SU-DHL-6 (cell line): ENCODE data around the gene ZFP64.

ENCODE experiments used
- H2AFZ ChIP-seq: fragments of 200-600 bp; sonication (generic); 2 replicates; pipeline ENCODE4 v1.6.1; 2014; ENCODE audit warnings: low read depth, mild to moderate bottlenecking, moderate library complexity, mixed read lengths, antibody characterized with exemption, low read length; ENCODE audit not compliant: severe bottlenecking
- H3F3A ChIP-seq: fragments of 200-600 bp; shearing (Covaris generic); 2 replicates; pipeline ENCODE4 v1.6.0; 2016; ENCODE audit warnings: antibody characterized with exemption, mild to moderate bottlenecking; ENCODE audit not compliant: insufficient read depth
- H3K27ac ChIP-seq: fragments of 200-600 bp; sonication (generic); 2 replicates; pipeline ENCODE4 v1.5.1; 2016; ENCODE audit warnings: low read depth, mild to moderate bottlenecking, low read length, moderate library complexity, mixed read lengths
- H3K27me3 ChIP-seq: fragments of 200-600 bp; sonication (generic), shearing (Covaris generic); 2 replicates; pipeline ENCODE4 v1.6.0; 2014; ENCODE audit warnings: mild to moderate bottlenecking, low read length
- H3K36me3 ChIP-seq: fragments of 200-600 bp; sonication (generic); 2 replicates; pipeline ENCODE4 v1.6.1; 2014; ENCODE audit warnings: mild to moderate bottlenecking, low read length, mixed read lengths
- H3K4me2 ChIP-seq: fragments of 300-600, 200-600 bp; shearing (Covaris generic), sonication (generic); 2 replicates; pipeline ENCODE4 v1.6.0; 2014; ENCODE audit warnings: low read length, low read depth, mild to moderate bottlenecking; ENCODE audit not compliant: poor library complexity, severe bottlenecking
- H3K4me3 ChIP-seq: fragments of 200-600 bp; sonication (generic); 2 replicates; pipeline ENCODE4 v1.5.1; 2014; ENCODE audit warnings: antibody characterized with exemption, low read length, mild to moderate bottlenecking, mixed read lengths; ENCODE audit not compliant: insufficient read depth, poor library complexity, severe bottlenecking
- H3K79me2 ChIP-seq: fragments of 200-600 bp; sonication (generic); 2 replicates; pipeline ENCODE4 v1.6.1; 2014; ENCODE audit warnings: mild to moderate bottlenecking, low read length, moderate library complexity; ENCODE audit not compliant: insufficient read depth
- H3K9ac ChIP-seq: fragments of 200-600 bp; sonication (generic); 2 replicates; pipeline ENCODE4 v1.7.0; 2014; ENCODE audit warnings: mild to moderate bottlenecking, low read length
- H3K9me2 ChIP-seq: fragments of 200-600 bp; sonication (generic); replicated peaks from 2 replicates; pipeline ENCODE4 v1.6.1; 2014; ENCODE audit warnings: low read length; ENCODE audit not compliant: insufficient read depth
- H3K9me3 ChIP-seq: fragments of 200-600 bp; sonication (generic); 2 replicates; pipeline ENCODE4 v1.6.1; 2014; ENCODE audit warnings: low read length, mixed read lengths; ENCODE audit not compliant: insufficient read depth
- H4K20me1 ChIP-seq: fragments of 200-600 bp; sonication (generic); 2 replicates; pipeline ENCODE4 v1.6.1; 2014; ENCODE audit warnings: low read depth, mild to moderate bottlenecking, antibody characterized with exemption, low read length, moderate library complexity, mixed read lengths
- EZH2phosphoT487 ChIP-seq: fragments of 200-600 bp; sonication (generic), shearing (Covaris generic); conservative IDR thresholded peaks from 2 replicates; pipeline ENCODE4 v1.6.1; 2018; ENCODE audit warnings: mild to moderate bottlenecking, antibody characterized with exemption, low read length, moderate library complexity, mixed read lengths
- TF ChIP-seq, protein P1 (sequence below): fragments of 200-600 bp; sonication (generic); IDR thresholded peaks from one replicate; pipeline ENCODE4 v1.5.1; 2017; ENCODE audit warnings: antibody characterized with exemption, mild to moderate bottlenecking, low read length, moderate library complexity; ENCODE audit not compliant: insufficient read depth, poor library complexity, severe bottlenecking

The ZFP64 gene

GRCh38 chr20:52118696-52119095 lies 72.9 kb downstream of the ZFP64 start:
- no peaks in the 10 kb centered on the region for H4K20me1 ChIP-seq
- H3K9me3 ChIP-seq = no peaks in the 10 kb centered on the region
- H3K27ac ChIP-seq = no peak overlapping the region
- H3K4me3 ChIP-seq = no peak overlapping the region
- TF ChIP-seq, protein P1, sequence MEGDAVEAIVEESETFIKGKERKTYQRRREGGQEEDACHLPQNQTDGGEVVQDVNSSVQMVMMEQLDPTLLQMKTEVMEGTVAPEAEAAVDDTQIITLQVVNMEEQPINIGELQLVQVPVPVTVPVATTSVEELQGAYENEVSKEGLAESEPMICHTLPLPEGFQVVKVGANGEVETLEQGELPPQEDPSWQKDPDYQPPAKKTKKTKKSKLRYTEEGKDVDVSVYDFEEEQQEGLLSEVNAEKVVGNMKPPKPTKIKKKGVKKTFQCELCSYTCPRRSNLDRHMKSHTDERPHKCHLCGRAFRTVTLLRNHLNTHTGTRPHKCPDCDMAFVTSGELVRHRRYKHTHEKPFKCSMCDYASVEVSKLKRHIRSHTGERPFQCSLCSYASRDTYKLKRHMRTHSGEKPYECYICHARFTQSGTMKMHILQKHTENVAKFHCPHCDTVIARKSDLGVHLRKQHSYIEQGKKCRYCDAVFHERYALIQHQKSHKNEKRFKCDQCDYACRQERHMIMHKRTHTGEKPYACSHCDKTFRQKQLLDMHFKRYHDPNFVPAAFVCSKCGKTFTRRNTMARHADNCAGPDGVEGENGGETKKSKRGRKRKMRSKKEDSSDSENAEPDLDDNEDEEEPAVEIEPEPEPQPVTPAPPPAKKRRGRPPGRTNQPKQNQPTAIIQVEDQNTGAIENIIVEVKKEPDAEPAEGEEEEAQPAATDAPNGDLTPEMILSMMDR = no peak
- no peak for TF ChIP-seq EZH2phosphoT487
- no peaks in the 10 kb centered on the region for H3K79me2 ChIP-seq
- H3K9me2 ChIP-seq = no peaks in the 10 kb centered on the region
- no peaks in the 10 kb centered on the region for H3F3A ChIP-seq
- H3K36me3 ChIP-seq = no peaks in the 10 kb centered on the region
- no peak overlapping the region for H3K4me2 ChIP-seq
- H2AFZ ChIP-seq = no peak overlapping the region
- no peaks in the 10 kb centered on the region for H3K27me3 ChIP-seq
- H3K9ac ChIP-seq = no peak overlapping the region

GRCh38 chr20:52118016-52118623 lies 73.5 kb downstream of the ZFP64 start:
- H3K9me2 ChIP-seq = no peaks in the 10 kb centered on the region
- TF ChIP-seq EZH2phosphoT487 = no peak
- TF ChIP-seq, protein P1 = no peak
- H3K27ac ChIP-seq = no peak overlapping the region
- no peaks in the 10 kb centered on the region for H3K36me3 ChIP-seq
- no peaks in the 10 kb centered on the region for H3K27me3 ChIP-seq
- H3F3A ChIP-seq = no peaks in the 10 kb centered on the region
- H3K79me2 ChIP-seq = no peaks in the 10 kb centered on the region
- H4K20me1 ChIP-seq = no peaks in the 10 kb centered on the region
- no peak overlapping the region for H3K9ac ChIP-seq
- no peak overlapping the region for H3K4me3 ChIP-seq
- H2AFZ ChIP-seq = no peak overlapping the region
- H3K4me2 ChIP-seq = no peak overlapping the region
- no peaks in the 10 kb centered on the region for H3K9me3 ChIP-seq

DNA sequence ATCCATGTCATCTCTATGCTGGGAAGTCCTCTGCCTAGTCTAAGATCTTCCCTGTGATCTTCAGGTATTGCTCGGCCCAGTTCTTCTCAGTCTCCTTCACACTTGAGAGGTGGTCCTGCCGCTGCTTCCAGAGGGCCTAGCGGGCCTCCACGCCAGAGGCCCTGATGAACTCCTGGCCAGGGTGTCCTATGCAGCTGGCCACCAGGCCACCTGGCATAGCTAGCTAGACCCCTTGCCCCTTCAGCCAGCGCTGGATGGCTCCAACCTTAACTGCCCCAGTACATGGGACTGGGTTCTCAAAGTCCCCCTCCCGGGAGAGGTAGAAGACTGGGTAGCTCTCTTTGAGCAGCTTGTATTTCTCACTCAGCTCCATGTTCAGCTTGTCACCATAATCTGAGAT lies 81.1 kb downstream of the ZFP64 start:
- TF ChIP-seq, protein P1 = no peak
- TF ChIP-seq EZH2phosphoT487 = no peak
- Histone ChIP-seq H2AFZ (no peak overlapping the region), H3K9me3 (no peaks in the 10 kb centered on the region), H3F3A (no peaks in the 10 kb centered on the region), H3K4me2 (no peak overlapping the region), H3K9ac (no peak overlapping the region), H3K27ac (no peak overlapping the region), H3K9me2 (no peaks in the 10 kb centered on the region), H3K4me3 (no peak overlapping the region), H3K79me2 (no peaks in the 10 kb centered on the region), H3K36me3 (no peaks in the 10 kb centered on the region), H4K20me1 (no peaks in the 10 kb centered on the region), H3K27me3 (no peaks in the 10 kb centered on the region)
